A549 (cell line): ENCODE data around the gene CLDN6.
A peak's percentile ranks its signal among the peaks of the same experiment; 100 is the strongest.

Source experiments
- FOSL2 ChIP-seq, 2 experiments: fragments of 450-650 bp in 1 of 2; fragments of >200 bp in 1 of 2; sonication (Bioruptor Twin) in 1 of 2; formaldehyde crosslinking; IDR thresholded peaks; 2 replicates each; pipeline versions ENCODE4 v1.5.0 to v1.6.1; 2016 to 2020; ENCODE audit warnings: mild to moderate bottlenecking in 1 of 2, moderate library complexity in 1 of 2
- MAFK ChIP-seq: fragments of 450-650 bp; IDR thresholded peaks from 2 replicates; pipeline ENCODE4 v1.6.1; 2014; ENCODE audit not compliant: partially characterized antibody
- NR3C1 ChIP-seq: fragments of >200 bp; sonication (Bioruptor Twin); formaldehyde crosslinking; IDR thresholded peaks from 3 replicates; pipeline ENCODE4 v1.6.1; 2017
- PHF8 ChIP-seq: fragments of 200-600 bp; sonication (generic); IDR thresholded peaks from 2 replicates; pipeline ENCODE4 v1.6.1; 2016; ENCODE audit warnings: low read depth, mild to moderate bottlenecking, antibody characterized with exemption, moderate library complexity, borderline replicate concordance
- POLR2A ChIP-seq: IDR thresholded peaks from 2 replicates; pipeline ENCODE4 v1.6.1; 2012; ENCODE audit warnings: mild to moderate bottlenecking, low read length
- RFX5 ChIP-seq: fragments of 450-650 bp; IDR thresholded peaks from 2 replicates; pipeline ENCODE4 v1.7.1; 2014; ENCODE audit warnings: antibody characterized with exemption, mild to moderate bottlenecking, moderate library complexity
- RNF2 ChIP-seq: fragments of 200-600 bp; sonication (generic); IDR thresholded peaks from 2 replicates; pipeline ENCODE4 v1.6.1; 2016; ENCODE audit warnings: low read depth, mild to moderate bottlenecking, antibody characterized with exemption, moderate library complexity, borderline replicate concordance
- SMC3 ChIP-seq: fragments of >200 bp; sonication (Bioruptor Twin); formaldehyde crosslinking; IDR thresholded peaks from 3 replicates; pipeline ENCODE4 v1.6.1; 2018; ENCODE audit warnings: inconsistent platforms
- ZNF302 ChIP-seq: fragments of 250-450 bp; sonication (Bioruptor Pico); IDR thresholded peaks from 2 replicates; pipeline ENCODE4 v1.9.0; 2021; ENCODE audit warnings: inconsistent platforms, mild to moderate bottlenecking, moderate library complexity
- TF ChIP-seq, protein P1 (sequence below): IDR thresholded peaks from 2 replicates; pipeline ENCODE4 v1.6.1; 2012
- TF ChIP-seq, protein P2 (sequence below): fragments of >200 bp; sonication (Bioruptor Twin); formaldehyde crosslinking; IDR thresholded peaks from 3 replicates; pipeline ENCODE4 v1.5.1; 2016

- TF ChIP-seq, protein P1, sequence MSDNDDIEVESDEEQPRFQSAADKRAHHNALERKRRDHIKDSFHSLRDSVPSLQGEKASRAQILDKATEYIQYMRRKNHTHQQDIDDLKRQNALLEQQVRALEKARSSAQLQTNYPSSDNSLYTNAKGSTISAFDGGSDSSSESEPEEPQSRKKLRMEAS: no peak
- TF ChIP-seq ZNF302 (CRISPR knock-in tag) (no peak), NR3C1 (no peak), POLR2A (peak; percentile 93), SMC3 (no peak), PHF8 (peak; percentile 74; the same call in 1 of the 2 replicates), RNF2 (no peak), FOSL2 (IDR thresholded peaks at IDR 0.05) (no peak), FOSL2 (CRISPR knock-in tag; IDR thresholded peaks at IDR 0.05) (no peak), RFX5 (no peak), MAFK (no peak)
- TF ChIP-seq, protein P2, sequence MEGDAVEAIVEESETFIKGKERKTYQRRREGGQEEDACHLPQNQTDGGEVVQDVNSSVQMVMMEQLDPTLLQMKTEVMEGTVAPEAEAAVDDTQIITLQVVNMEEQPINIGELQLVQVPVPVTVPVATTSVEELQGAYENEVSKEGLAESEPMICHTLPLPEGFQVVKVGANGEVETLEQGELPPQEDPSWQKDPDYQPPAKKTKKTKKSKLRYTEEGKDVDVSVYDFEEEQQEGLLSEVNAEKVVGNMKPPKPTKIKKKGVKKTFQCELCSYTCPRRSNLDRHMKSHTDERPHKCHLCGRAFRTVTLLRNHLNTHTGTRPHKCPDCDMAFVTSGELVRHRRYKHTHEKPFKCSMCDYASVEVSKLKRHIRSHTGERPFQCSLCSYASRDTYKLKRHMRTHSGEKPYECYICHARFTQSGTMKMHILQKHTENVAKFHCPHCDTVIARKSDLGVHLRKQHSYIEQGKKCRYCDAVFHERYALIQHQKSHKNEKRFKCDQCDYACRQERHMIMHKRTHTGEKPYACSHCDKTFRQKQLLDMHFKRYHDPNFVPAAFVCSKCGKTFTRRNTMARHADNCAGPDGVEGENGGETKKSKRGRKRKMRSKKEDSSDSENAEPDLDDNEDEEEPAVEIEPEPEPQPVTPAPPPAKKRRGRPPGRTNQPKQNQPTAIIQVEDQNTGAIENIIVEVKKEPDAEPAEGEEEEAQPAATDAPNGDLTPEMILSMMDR: no peak
Measured at GRCh38 chr16:3020247-3020603, 2.2 kb upstream of the CLDN6 start, which contains the start of gene TNFRSF12A.
